A549 (cell line): ENCODE results near the gene FBN2. TPM values are rescaled to one million over a fixed set of nuclear protein-coding genes. Genes with fewer than 3 reads are reported as not detected.

Experiments
- ATAC-seq, 2 experiments: fragments of 200-7000 bp in 1 of 2; fragments of >200 bp in 1 of 2; cut with Nextera tagmentation in 1 of 2; cut with Tn5 transposase in 1 of 2; 3 replicates each; pipeline versions ENCODE4 v1.8.0 to v1.9.1; 2018 to 2020; ENCODE audit warnings: mild to moderate bottlenecking in 1 of 2, moderate library complexity in 1 of 2
- CTCF ChIA-PET: fragments of 300-600 bp; sonication (Branson Sonifier 250); formaldehyde crosslinking; extraction: SDS; loops from one replicate; lab custom pipeline; 2021; ENCODE audit warnings: antibody characterized with exemption, inconsistent platforms; lab: Yijun Ruan, JAX
- POLR2A ChIA-PET: fragments of 350-600 bp; formaldehyde crosslinking; extraction: SDS; loops from one replicate; lab custom pipeline; 2021; ENCODE audit warnings: antibody characterized with exemption, inconsistent platforms; lab: Yijun Ruan, JAX
- DNase-seq, 2 experiments: peaks; one replicate each; pipeline versions ENCODE4 v3.0.0 to v3.0.0-alpha.2; 2011 to 2016; ENCODE audit warnings: low read depth in 1 of 2, low spot score in 1 of 2
- FAIRE-seq: peaks from 2 replicates; lab custom pipeline; 2011; peaks lifted over from hg19 to GRCh38; lab: Jason Lieb, UNC
- H3K27ac ChIP-seq, 2 experiments: fragments of >200 bp; sonication (Bioruptor Twin); formaldehyde crosslinking; 3 replicates each; pipeline ENCODE4 v1.5.1; 2016 to 2017
- H3K4me1 ChIP-seq: fragments of >200 bp; sonication (Bioruptor Twin); formaldehyde crosslinking; 3 replicates; pipeline ENCODE4 v1.6.1; 2016
- H3K4me2 ChIP-seq: fragments of >200 bp; sonication (Bioruptor Twin); formaldehyde crosslinking; 3 replicates; pipeline ENCODE4 v1.6.1; 2016
- H3K4me3 ChIP-seq: fragments of >200 bp; sonication (Bioruptor Twin); formaldehyde crosslinking; 3 replicates; pipeline ENCODE4 v1.5.1; 2016
- H3K9me3 ChIP-seq: fragments of >200 bp; sonication (Bioruptor Twin); formaldehyde crosslinking; 3 replicates; pipeline ENCODE4 v1.6.1; 2016
- ATOH8 ChIP-seq: fragments of 250-450 bp; sonication (Bioruptor Pico); IDR thresholded peaks from 2 replicates; pipeline ENCODE4 v1.5.0; 2020; ENCODE audit warnings: low read depth, mild to moderate bottlenecking, moderate library complexity
- CEBPB ChIP-seq, 2 experiments: fragments of >200 bp in 1 of 2; sonication (Bioruptor Twin) in 1 of 2; formaldehyde crosslinking in 1 of 2; IDR thresholded peaks; 2 replicates each; pipeline ENCODE4 v1.6.1; 2012 to 2016
- EHMT2 ChIP-seq: fragments of 200-600 bp; sonication (generic); IDR thresholded peaks from 2 replicates; pipeline ENCODE4 v1.6.1; 2016; ENCODE audit warnings: antibody characterized with exemption, low read depth, mild to moderate bottlenecking, moderate library complexity
- ELK1 ChIP-seq: fragments of 150-350 bp; IDR thresholded peaks from 2 replicates; pipeline ENCODE4 v1.6.1; 2014; ENCODE audit warnings: low read depth, mild to moderate bottlenecking, low read length
- FOSB ChIP-seq: fragments of 250-450 bp; sonication (Bioruptor Pico); IDR thresholded peaks from 2 replicates; pipeline ENCODE4 v1.5.0; 2020; ENCODE audit warnings: mild to moderate bottlenecking, moderate library complexity
- GATA3 ChIP-seq: IDR thresholded peaks from 2 replicates; pipeline ENCODE4 v1.6.1; 2012; ENCODE audit warnings: borderline replicate concordance
- HDAC2 ChIP-seq: fragments of 200-600 bp; sonication (generic); IDR thresholded peaks from 2 replicates; pipeline ENCODE4 v1.6.1; 2016
- JUN ChIP-seq, 2 experiments: fragments of >200 bp; sonication (Bioruptor Twin); formaldehyde crosslinking; IDR thresholded peaks; 2 replicates in 1 of 2; 3 replicates in 1 of 2; pipeline ENCODE4 v1.6.1; 2016 to 2017
- JUNB ChIP-seq: fragments of >200 bp; sonication (Bioruptor Twin); formaldehyde crosslinking; IDR thresholded peaks from 2 replicates; pipeline ENCODE4 v1.6.1; 2016
- MAFK ChIP-seq: fragments of 450-650 bp; IDR thresholded peaks from 2 replicates; pipeline ENCODE4 v1.6.1; 2014; ENCODE audit not compliant: partially characterized antibody
- MAX ChIP-seq: IDR thresholded peaks from 2 replicates; pipeline ENCODE4 v1.6.1; 2012
- MAZ ChIP-seq: fragments of 150-350 bp; IDR thresholded peaks from 2 replicates; pipeline ENCODE4 v1.6.1; 2014; ENCODE audit warnings: antibody characterized with exemption, low read depth, low read length, borderline replicate concordance
- PHF8 ChIP-seq: fragments of 200-600 bp; sonication (generic); IDR thresholded peaks from 2 replicates; pipeline ENCODE4 v1.6.1; 2016; ENCODE audit warnings: low read depth, mild to moderate bottlenecking, antibody characterized with exemption, moderate library complexity, borderline replicate concordance
- POLR2A ChIP-seq: IDR thresholded peaks from 2 replicates; pipeline ENCODE4 v1.6.1; 2012; ENCODE audit warnings: mild to moderate bottlenecking, low read length
- RARB ChIP-seq: fragments of 250-450 bp; sonication (Bioruptor Pico); IDR thresholded peaks from 2 replicates; pipeline ENCODE4 v1.8.0; 2021; ENCODE audit warnings: mild to moderate bottlenecking, moderate library complexity
- REST ChIP-seq: fragments of 200-600 bp; sonication (generic); IDR thresholded peaks from 2 replicates; pipeline ENCODE4 v1.6.1; 2016; ENCODE audit warnings: antibody characterized with exemption, mild to moderate bottlenecking, moderate library complexity
- RFX5 ChIP-seq: fragments of 450-650 bp; IDR thresholded peaks from 2 replicates; pipeline ENCODE4 v1.7.1; 2014; ENCODE audit warnings: antibody characterized with exemption, mild to moderate bottlenecking, moderate library complexity
- SMC3 ChIP-seq: fragments of >200 bp; sonication (Bioruptor Twin); formaldehyde crosslinking; IDR thresholded peaks from 3 replicates; pipeline ENCODE4 v1.6.1; 2018; ENCODE audit warnings: inconsistent platforms
- SREBF2 ChIP-seq: fragments of 450-650 bp; IDR thresholded peaks from 2 replicates; pipeline ENCODE4 v1.6.1; 2014; ENCODE audit warnings: mild to moderate bottlenecking, moderate library complexity
- TFCP2L1 ChIP-seq: fragments of 250-450 bp; sonication (Bioruptor Pico); IDR thresholded peaks from 2 replicates; pipeline ENCODE4 v1.5.0; 2021; ENCODE audit warnings: mild to moderate bottlenecking
- ZC3H11A ChIP-seq: fragments of 450-650 bp; IDR thresholded peaks from 2 replicates; pipeline ENCODE4 v1.6.1; 2014; ENCODE audit warnings: antibody characterized with exemption, mild to moderate bottlenecking
- ZFP36 ChIP-seq: fragments of 450-650 bp; IDR thresholded peaks from 2 replicates; pipeline ENCODE4 v1.6.1; 2014; ENCODE audit warnings: borderline replicate concordance; ENCODE audit not compliant: partially characterized antibody
- WGBS: methylation state at CpG from one replicate; pipeline ENCODE4 v1.1.6; 2017; ENCODE audit errors: missing lambda C conversion rate; 5-methylcytosine and 5-hydroxymethylcytosine counted together
- polyA plus RNA-seq, 4 experiments: library from polyadenylated mRNA; depleted of rRNA in 3 of 4; stranded (reverse); fragments of >200 nt; fragmentation: RNase III in 1 of 4; extraction: RNeasy Plus Mini Kit Qiagen cat#74134 plus additional on column Dnase treatment in 1 of 4; gene quantifications; 2 replicates in 3 of 4; 3 replicates in 1 of 4; pipeline ENCODE4 v1.2.3, GENCODE V29; 2011 to 2017

The FBN2 gene
- polyA plus RNA-seq, 2 of the 4 experiments (the other 2 are of a cell fraction) = 22.2 to 22.7 TPM

- Histone ChIP-seq H3K9me3 (no peaks in the 10 kb centered on the region), H3K4me1 (no peaks in the 10 kb centered on the region), H3K27ac (no peak overlapping the region), H3K4me3 (no peak overlapping the region), H3K4me2 (no peak overlapping the region)
- WGBS = 68% methylated on average over 3 of the region's 3 CpGs
- ChIA-PET POLR2A (no interaction called here), CTCF (no interaction called here)
- ATAC-seq (no peak), FAIRE-seq (no peak), DNase-seq (no peak)
- no peak for TF ChIP-seq EHMT2
- TF ChIP-seq HDAC2 = no peak
- TF ChIP-seq CEBPB (IDR thresholded peaks at IDR 0.05) = no peak
- no peak for TF ChIP-seq SMC3
- TF ChIP-seq MAZ = no peak
- TF ChIP-seq FOSB (CRISPR knock-in tag) = no peak
- no peak for TF ChIP-seq PHF8
- TF ChIP-seq RARB (CRISPR knock-in tag) = no peak
Measured at GRCh38 chr5:128357226-128357625, 180.8 kb downstream of the FBN2 start.

- Histone ChIP-seq H3K27ac (no peak overlapping the region), H3K4me1 (no peaks in the 10 kb centered on the region), H3K9me3 (no peaks in the 10 kb centered on the region), H3K4me2 (no peak overlapping the region), H3K4me3 (no peak overlapping the region)
- CTCF ChIA-PET = no interaction called here
- 67% methylated on average over 3 of the region's 3 CpGs for WGBS
- no peak for FAIRE-seq
- POLR2A ChIA-PET = no interaction called here
- TF ChIP-seq REST = no peak
- no peak for TF ChIP-seq SREBF2
- no peak for TF ChIP-seq TFCP2L1 (CRISPR knock-in tag)
- no peak for TF ChIP-seq MAZ
- no peak for TF ChIP-seq ATOH8 (CRISPR knock-in tag)
- no peak for TF ChIP-seq MAFK
- TF ChIP-seq SMC3 = no peak
- no peak for TF ChIP-seq JUNB
- no peak for TF ChIP-seq GATA3
- no peak for TF ChIP-seq POLR2A
- no peak for TF ChIP-seq RFX5
- TF ChIP-seq JUN (IDR thresholded peaks at IDR 0.05) = no peak
- TF ChIP-seq ZFP36 = no peak
- no peak for TF ChIP-seq ZC3H11A
- no peak for TF ChIP-seq MAX
- TF ChIP-seq ELK1 = no peak
- TF ChIP-seq EHMT2 = no peak
- no peak for ATAC-seq
- DNase-seq = no peak
Measured at GRCh38 chr5:128355961-128356360, 182.1 kb downstream of the FBN2 start.
